HG03280 (cell line): ENCODE data around the gene GDPGP1.
"Not testable (repeated sequence)": the region's sequence is repeated elsewhere in the genome, so short reads cannot be mapped to it uniquely, and the experiment has no call there.

Experiments
- ATAC-seq: cut with Tn5 transposase; IDR thresholded peaks from one replicate; pipeline ENCODE4 v1.9.1; 2021; ENCODE audit warnings: mild to moderate bottlenecking, moderate library complexity; ENCODE audit not compliant: unreplicated experiment

The GDPGP1 gene

DNA sequence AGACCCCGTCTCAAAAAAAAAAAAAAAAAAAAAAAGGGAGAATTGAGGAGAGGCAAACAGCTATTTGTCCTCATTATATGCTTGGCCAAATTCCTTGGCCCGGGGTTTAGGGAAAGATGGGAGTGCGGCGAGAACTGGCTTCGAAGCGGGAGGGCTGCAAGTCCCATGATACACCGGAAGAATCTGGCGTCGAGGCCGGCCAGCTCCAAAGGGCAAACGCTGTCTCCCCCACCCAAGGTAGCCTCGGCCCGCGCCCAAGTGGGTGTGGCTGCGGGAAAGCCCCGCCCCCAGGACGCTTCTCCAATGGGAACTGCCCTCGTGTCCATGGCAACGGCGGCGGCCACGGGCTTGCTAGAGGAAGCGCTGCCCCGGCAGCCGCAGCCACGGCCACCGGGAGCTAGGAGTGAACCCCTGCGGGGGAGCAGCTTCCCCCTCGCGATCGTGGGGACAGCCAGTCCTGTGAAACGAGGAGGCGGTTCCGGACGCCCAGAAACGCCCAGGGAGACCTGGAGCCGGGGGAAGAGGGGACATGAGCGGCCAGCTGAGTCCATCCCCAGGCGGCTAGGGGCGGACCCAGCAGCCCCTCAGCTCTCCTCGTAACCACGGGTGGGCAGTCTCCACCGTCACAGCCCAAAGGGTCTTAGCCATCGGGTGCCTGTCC is 15.3 kb downstream of the GDPGP1 start, which contains the start of gene TTLL13:
Gene TTLL13, plus strand, starts transcription at position 354 of the 661 bp plus-strand sequence. CDS start 1,075 bp downstream, outside the sequence.
- ATAC-seq, result no peak

DNA sequence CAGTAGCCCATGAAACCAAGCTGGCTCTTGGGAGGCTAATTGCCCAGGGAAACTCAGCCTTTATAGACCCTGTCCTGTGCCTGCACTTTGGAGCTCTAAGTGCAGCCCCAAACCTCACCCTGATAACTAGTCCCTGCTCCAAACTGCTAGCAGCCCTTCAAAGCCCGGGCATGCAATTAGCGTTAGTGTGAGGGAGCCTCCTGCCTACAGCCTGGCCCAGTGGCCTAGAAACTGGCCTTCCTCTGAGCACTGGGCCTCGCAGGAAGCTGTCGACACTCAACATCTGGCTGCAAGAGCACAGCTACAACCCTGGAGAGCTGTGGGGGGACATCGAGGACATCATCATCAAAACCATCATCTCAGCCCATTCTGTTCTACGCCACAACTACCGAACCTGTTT is 23.8 kb downstream of the GDPGP1 start:
- no peak for ATAC-seq

DNA sequence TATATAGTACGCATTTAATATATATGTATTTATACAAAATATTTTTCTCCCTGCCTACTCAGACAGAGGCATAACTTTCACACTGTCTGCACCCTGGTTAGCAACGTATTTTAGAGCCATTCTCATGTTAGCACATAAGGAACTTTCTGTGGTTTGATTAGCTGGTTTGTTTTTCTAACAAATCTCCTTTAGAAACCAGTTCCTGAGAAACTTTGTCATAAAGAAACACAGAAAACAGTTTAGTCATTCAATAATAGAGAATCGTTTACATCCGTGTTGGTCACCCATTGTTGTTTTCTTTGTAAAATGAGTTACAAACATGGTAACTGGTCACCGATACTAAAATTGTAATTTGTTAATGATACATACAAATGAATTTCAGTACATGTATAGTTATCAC is 25.5 kb downstream of the GDPGP1 start:
- peak; percentile 83 for ATAC-seq

DNA sequence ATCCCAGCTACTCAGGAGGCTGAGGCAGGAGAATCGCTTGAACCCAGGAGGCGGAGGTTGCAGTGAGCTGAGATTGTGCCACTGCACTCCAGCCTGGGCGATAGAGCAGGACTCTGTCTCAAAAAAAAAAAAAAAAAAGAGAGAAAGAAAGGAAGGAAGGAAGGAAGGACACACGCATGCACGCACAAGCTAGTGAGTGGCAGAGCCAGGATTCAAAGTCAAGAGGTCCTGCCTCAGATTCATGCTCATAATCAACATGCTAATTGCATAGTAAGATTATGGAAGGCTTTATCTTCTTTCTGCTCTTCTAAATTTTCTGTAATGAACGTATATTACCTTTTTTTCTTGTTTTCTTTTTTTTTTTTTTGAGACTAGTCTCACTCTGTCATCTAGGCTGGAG is 26.7 kb downstream of the GDPGP1 start:
- not testable (repeated sequence) for ATAC-seq

DNA sequence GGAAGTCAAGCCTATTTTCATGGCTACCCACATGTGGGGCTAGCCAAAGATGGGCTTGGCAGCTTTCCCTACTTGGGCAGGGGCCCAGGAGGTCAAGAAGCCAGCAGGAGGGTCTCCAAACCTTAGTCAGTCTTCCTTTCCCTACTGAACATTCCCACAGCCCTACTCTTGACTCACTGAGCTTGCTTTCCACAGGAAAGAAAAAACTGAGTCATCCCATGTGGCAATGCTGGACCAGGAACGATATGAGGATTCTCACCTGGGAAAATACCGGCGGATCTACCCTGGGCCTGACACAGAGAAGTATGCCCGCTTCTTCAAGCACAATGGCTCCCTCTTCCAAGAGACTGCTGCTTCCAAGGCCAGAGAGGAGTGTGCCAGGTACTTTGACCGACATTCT is 27.8 kb downstream of the GDPGP1 start:
- no peak for ATAC-seq

DNA sequence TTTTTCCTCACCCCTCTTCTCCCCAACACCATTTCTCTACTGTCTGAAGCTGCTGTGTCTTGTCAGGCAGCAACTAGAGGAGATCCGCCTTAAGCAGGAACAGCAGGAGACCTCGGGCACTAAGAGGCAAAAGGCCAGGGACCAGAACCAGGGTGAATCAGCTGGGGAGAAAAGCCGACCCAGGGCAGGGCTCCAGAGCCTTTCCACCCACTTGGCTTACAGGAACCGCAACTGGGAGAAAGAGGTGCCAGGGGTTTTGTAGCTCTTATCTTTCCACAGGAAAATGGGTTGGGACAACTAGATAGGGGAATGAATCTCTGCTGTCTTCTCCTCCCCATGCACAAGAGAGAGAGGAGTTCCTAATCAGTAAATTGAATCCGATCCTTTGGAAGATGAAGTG is 28.4 kb downstream of the GDPGP1 start:
- ATAC-seq, result no peak

DNA sequence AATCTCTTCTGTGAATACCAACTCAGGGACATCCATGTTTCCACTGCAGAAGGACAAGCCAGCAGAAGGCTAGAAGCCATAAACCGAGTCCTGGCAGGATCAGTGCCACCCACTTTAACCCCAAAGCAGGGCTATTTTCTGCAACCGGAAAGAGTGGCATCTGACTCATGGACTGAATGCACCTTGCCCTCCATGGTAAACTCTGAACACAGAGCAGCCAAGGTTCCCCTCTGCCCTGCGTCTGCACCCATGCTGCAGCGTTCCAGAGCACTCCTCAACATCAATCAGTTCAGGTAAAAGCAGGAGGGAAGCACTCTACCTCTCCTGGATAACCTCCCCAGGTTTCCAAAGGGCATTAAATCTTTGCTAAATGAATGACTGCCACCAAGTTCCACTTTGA is 30.7 kb downstream of the GDPGP1 start:
- no peak for ATAC-seq

DNA sequence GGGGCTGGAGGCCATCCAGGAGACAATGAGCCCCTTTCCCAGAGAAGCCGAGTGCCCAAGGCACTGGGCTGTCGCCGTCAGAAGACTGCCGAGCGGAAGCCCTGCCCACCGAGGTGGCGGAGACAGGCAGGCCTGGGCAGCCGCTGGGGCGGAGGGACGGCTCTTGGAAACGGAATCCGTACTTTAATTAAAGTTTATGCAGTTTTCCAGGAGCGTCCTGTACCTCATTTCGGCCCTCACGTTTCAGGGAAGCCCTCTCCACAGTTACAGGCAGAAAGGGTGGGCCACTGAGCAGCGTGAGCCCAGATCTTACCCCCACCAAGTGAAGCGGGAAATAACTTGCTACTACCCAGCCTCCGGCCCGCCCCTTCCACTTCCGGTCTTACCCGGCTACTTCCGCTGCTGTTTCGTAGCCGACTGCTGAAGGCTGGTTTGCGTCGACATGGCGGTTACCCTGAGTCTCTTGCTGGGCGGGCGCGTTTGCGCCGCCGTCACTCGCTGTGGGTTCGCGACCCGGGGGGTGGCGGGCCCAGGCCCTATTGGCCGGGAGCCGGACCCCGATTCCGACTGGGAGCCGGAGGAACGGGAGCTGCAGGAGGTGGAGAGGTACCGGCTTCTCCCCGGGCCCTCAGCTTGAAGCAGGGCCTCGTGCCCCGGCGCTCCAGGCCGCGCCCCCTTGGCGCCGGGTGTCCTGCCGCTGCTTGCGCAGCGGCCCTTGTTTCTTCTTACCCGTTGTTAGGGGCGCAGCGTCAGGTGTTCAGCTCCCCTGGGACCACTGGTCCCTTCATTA is 31.5 kb downstream of the GDPGP1 start, which contains the start of gene NGRN:
Gene NGRN, plus strand, starts transcription at position 402 of the 790 bp plus-strand sequence. Its CDS starts 41 bp downstream, at position 443.
- ATAC-seq, result peak; percentile 88

DNA sequence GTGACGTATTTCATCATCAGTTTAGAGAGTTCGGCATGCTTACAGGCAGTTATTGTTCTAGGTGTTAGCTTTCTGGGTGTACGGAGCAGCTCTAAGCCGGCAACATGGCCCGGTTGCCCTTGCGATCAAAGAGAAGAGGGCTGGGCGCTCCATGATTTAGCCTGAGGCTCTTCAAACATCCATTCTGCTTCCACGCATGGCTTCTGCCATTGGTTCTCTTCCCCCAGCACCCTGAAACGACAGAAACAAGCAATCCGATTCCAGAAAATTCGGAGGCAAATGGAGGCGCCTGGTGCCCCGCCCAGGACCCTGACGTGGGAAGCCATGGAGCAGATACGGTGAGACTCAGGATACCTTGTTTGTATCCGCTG is 32.0 kb downstream of the GDPGP1 start:
- ATAC-seq, result peak; percentile 11

DNA sequence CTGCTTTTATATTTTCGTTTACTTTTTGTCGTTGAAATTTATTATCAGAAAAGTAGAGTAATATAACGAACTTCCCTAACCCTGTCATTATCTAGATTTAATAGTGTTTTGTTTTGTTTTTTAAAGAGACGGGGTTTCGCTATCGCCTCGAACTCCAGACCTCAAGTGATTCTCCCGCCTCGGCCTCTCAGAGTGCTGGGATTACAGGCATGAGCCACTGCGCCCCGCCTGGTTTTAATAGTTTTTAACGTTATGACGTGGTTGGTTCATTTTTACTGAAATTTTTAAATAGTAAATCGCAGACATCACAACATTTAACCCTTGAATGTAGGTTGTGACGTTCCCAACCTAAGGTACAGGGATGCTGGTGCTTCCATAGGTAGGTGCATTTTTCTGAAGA is 32.5 kb downstream of the GDPGP1 start:
- ATAC-seq, result no peak

DNA sequence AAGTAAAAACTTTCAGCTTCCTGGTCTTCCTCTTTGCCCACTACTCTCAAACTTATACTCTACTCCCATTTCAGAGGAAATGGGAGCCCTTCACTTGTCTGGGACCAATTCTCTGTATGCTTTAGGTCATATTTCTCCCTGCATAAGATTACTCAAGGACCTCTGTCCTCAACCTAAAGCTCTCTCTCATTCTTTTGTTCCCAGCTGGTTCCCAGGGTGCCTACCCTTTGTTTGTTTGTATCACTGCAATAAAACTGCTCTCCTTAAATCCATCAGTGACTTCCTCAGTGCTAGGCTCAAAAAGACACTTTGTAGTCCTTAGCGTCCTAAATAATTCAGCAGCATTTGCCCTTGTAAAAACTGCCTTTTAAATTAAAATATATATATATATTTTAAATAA is 34.4 kb downstream of the GDPGP1 start:
- ATAC-seq, result no peak

DNA sequence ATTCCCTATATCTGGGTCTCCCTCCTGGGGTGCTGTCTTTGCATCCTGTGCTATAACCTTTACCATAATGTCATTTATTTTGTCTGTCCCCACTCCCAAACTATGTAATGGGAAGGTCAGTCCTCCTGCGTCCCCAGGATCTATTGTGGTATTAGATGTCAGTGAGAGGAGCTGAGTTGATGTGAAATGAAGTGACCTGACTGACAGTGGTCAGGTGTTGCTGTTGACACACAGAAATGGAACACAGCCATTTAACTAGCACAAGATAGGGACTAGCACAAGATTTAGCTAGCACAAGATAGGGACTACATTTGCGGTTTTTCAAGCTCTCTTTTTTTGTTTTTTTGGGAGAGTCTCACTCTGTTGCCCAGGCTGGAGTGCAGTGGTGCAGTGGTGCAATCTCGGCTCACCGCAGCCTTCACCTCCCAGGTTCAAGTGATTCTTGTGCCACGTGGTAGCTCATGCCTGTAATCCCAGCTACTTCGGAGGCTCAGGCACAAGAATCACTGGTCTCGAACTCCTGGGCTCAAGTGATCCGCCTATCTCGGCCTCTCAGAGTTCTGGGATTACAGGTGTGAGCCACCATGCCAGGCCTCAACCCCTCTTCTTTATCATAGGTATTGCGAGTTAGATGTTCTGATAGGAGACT is 36.6 kb downstream of the GDPGP1 start:
- ATAC-seq, result no peak

DNA sequence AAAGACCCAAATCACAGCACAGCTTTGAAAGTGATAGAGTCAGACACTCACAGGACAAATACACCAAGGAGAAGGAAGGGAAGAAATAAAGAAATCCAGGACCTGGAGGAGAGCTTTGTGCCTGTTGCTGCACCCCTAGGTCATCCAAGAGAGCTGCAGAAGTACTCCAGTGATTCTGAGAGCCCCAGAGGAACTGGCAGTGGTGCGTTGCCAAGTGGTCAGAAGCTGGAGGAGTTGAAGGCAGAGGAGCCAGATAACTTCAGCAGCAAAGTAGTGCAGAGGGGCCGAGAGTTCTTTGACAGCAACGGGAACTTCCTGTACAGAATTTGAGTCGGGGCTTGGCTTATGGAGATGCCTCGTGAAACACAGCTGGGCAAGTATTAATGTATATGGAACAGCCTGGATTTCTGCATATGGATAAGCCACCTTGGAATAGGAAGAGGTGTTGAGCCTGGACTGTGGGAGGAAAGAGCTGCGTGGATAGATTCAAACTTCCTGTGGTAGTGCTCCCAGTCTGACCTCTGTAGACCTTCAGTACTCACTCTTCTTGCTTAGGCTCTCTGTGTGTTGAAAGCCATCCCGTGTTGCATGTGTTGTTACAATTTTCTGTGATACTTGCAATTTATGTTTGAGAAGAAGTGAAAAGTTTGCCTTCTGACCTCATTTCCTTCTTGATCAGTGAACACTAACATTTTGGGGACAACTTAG is 37.6 kb downstream of the GDPGP1 start:
- no peak for ATAC-seq

DNA sequence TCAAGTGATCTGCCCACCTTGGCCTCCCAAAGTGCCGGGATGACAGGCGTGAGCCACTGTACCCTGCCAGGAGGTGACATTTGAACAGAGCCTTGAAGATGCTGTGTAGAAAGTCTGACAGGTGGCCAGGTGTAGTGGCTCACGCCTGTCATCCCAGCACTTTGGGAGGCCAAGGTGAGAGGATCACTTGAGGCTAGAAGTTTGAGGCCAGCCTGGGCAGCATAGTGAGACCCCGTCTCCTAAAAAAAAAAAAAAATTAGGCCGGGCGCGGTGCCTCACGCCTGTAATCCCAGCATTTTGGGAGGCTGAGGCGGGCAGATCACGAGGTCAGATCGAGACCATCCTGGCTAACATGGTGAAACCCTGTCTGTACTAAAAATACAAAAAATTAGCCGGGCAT is 44.5 kb downstream of the GDPGP1 start:
- ATAC-seq, result not testable (repeated sequence)

DNA sequence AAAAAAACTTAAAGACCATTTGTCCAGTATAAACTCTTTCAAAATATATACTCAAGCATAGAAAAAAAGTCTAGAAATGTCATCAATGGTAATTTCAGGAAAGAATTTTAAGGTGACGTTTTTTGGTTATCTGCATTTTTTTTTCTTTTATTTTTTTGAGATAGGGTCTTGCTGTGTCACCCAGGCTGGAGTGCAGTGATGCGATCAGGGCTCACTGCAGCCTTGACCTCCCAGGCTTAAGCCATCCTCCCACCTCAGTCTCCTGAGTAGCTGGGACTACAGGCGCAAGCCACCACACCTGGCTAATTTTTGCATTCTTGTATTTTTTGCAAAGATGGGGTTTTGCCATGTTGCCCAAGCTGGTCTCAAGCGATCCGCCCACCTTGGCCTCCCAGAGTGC is 46.7 kb downstream of the GDPGP1 start:
- not testable (repeated sequence) for ATAC-seq

DNA sequence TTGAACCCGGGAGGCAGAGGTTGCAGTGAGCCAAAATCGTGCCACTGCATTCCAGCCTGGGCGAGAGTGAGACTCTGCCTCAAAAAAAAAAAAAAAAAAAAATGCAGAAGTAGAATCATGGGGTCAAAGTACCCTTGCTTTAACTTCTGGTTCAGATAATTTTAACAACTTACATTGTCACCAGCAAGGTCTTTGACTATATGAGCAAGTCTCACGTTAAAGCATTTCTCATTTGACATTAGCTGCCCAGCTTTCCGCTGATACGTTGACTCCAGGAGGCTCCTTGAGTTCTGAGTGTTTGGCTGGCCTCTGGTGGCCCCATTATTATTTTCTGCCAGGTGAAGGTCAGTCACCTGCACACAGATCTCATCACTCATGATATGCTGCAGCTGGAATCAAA is 47.6 kb downstream of the GDPGP1 start:
- not testable (repeated sequence) for ATAC-seq

DNA sequence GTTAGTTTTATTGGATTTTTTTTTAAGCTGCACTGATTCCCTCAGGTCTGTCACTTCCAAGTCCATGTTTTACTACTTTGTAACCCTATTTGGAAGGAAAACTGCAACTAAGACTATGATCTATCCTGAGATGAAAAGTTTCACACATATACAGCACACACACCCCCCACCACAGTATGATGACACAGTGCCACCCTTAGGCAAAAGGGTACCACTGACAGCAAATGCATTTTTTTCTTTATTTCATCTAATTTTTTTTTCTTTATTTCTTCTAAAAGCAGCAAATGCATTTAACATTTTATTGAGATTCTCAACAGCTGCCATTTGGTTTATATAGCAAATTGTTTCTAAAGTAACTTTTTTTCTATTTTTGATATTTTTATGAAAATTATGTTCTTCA is 52.7 kb downstream of the GDPGP1 start:
- peak; percentile 54 for ATAC-seq

DNA sequence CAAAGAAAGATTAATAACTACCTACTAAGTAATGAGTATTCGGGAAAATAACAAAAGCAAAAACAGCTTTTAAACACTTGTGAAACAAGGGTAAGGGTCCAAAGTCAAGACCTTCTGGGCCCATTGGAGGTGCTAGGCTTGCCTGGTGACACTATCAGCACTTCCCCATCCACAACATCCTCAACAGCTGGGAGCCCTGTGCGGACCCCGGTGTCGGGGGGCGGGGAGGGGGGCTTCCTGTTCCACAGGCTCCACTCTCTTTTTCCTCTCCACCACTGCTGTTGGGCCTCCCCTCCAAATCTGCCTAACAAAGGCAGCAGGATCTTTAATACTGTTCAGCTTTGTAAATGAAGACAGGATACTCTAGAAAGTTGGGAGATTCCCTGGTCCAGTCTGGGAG is 53.1 kb downstream of the GDPGP1 start:
- ATAC-seq, result no peak

DNA sequence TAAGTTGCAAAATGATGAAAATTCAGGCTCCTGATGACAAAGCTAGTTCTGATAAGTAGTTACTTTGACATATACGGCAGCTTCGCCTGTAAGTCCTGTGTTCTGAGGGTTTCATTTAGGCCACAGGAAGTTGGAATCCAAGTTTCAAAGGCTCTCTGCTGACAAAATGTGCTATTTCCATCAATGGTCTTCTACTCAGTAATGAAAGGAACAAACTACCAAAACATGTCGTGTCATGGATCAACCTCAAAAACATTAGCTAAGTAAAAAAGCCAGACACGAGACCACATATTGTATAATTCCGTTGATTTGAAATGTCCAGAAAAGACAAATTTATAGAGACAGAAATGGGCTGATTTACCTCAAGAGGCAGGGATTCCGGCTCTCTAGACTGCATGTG is 53.9 kb downstream of the GDPGP1 start:
- no peak for ATAC-seq

DNA sequence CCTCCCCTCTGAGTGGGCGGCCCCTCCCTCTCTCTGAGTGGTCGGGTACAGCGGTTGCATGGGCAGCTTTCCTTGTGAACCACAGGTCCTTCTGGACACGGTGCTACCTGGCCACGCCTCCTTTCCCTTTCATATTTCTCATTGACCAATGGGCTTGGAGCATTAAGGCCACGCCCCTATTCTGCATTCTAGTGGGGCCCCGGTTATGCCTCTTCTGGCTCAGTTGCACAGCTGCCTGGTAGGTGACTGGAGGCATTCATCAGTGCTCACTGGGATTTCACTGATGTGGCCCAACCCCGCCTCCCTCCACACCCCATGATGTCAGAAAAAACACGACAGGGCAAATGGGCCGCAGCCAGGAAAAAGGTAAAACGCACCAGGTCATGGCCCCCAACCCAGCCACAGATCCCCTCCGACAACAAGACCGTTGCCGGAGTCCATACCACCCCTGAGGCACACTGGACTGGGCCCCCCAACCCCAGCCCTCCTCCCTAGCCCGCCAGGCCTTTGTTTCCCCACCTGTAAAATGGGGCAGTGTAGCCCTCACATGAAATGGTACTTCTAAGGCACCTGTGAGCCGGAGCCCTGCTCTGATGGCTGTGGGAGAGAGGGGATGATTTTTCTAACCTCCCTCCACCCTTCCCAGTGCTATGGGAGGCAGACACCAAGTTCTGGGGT is 57.8 kb downstream of the GDPGP1 start:
- ATAC-seq, result no peak
